Activated CD4-positive, alpha-beta T cell treated with anti-CD3 and anti-CD28 coated beads for 36 hours (primary cell): ENCODE results near the gene STON2. TPM values are rescaled to one million over a fixed set of nuclear protein-coding genes. Genes with fewer than 3 reads are reported as not detected.
"Not testable (repeated sequence)": the region's sequence is repeated elsewhere in the genome, so short reads cannot be mapped to it uniquely, and the experiment has no call there.

Source experiments
- ATAC-seq: fragments of 200-7000 bp; cut with Tn5 transposase; one replicate; pipeline ENCODE4 v1.10.0; 2021; ENCODE audit warnings: mild to moderate bottlenecking, moderate library complexity
- CTCF ChIA-PET: fragments of 350-600 bp; sonication (Branson Sonifier 250); formaldehyde crosslinking; loops from one replicate; lab custom pipeline; 2021; ENCODE audit warnings: antibody characterized with exemption; lab: Charles Lee
- POLR2A ChIA-PET: fragments of 350-600 bp; sonication (Branson Sonifier 250); formaldehyde crosslinking; loops from one replicate; lab custom pipeline; 2021; ENCODE audit warnings: antibody characterized with exemption, inconsistent platforms; lab: Charles Lee
- DNase-seq: peaks from one replicate; pipeline ENCODE4 v3.0.0-alpha.2; 2020
- H3K27ac Mint-ChIP-seq: one replicate; pipeline ENCODE4 v1.8.0; 2021; ENCODE audit warnings: mixed read lengths
- H3K27me3 Mint-ChIP-seq: one replicate; pipeline ENCODE4 v1.8.0; 2021; ENCODE audit warnings: mixed read lengths
- H3K36me3 Mint-ChIP-seq: one replicate; pipeline ENCODE4 v1.8.0; 2021; ENCODE audit warnings: low read depth, mixed read lengths
- H3K4me1 Mint-ChIP-seq: one replicate; pipeline ENCODE4 v1.8.0; 2021; ENCODE audit warnings: mixed read lengths
- H3K4me3 Mint-ChIP-seq: one replicate; pipeline ENCODE4 v1.8.0; 2021; ENCODE audit warnings: mild to moderate bottlenecking, moderate library complexity, mixed read lengths
- H3K9me3 Mint-ChIP-seq: one replicate; pipeline ENCODE4 v1.8.0; 2021; ENCODE audit warnings: low read depth, mixed read lengths
- intact Hi-C, 2 experiments: fragments of 100-400 bp; cut with DNase I in 1 of 2; cut with micrococcal nuclease in 1 of 2; formaldehyde crosslinking; loops; one replicate each; pipeline versions ENCODE4 v1.14.2 to v1.15.1; 2022 to 2024; cut with DNase I, micrococcal nuclease
- total RNA-seq, 2 experiments: library from RNA; stranded (reverse); gene quantifications; one replicate each; pipeline ENCODE4 v1.2.3, GENCODE V29; 2021

STON2 gene
- total RNA-seq, 2 experiments from 2014 or later: 0.05 to 0.19 TPM

DNA sequence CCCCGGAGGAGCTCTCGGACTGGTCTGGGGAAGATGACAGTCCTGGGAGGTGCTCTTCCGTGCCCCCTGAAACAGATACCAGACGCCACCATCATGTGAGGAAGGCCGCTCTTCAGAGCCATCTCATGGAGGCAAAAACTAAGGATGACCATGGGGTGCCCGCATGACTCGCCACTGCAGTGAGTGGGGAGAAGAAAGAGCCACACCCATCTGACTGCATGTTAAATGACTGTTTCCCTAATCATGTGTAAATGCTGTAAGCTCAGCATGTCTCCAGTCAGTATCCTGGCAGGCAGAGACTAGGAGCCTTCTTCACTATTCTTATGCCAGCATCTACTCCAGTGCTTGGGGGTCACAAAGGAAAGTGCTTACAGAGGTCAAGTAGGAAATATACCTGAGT lies 4.0 kb downstream of the STON2 start:
- Mint-ChIP-seq H3K4me3 (no peak overlapping the region), H3K27ac (no peak overlapping the region), H3K36me3 (no peaks in the 10 kb centered on the region), H3K9me3 (no peaks in the 10 kb centered on the region), H3K27me3 (peaks cover 2% of the 10 kb centered on the region), H3K4me1 (peaks cover 4% of the 10 kb centered on the region)
- CTCF ChIA-PET: interaction anchor here (0.6 kb wide), 1 partner anchor 69 kb away, joined by 3 read pairs; no protein-coding TSS in a partner anchor
- DNase-seq (no peak), ATAC-seq (no peak)
- POLR2A ChIA-PET: no interaction called here
- intact Hi-C loops: no loop called here

DNA sequence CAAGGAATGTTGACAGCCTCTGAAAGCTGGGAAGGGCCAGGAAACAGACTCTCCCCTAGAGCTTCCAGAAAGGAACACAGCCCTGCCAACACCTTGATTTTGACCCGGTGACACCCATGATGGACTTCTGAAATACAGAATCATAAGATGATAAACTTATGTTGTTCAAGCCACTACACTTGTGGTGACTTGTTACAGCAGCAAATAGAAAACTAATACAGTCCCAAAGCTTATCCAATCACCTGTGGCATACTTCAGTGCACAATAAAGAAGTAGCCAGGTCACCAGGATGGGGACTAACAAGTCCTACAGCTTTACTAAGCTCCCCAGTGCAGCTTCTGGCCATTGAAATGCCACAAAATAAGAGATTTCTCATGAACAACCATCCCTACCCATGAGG lies 5.4 kb downstream of the STON2 start:
- ChIA-PET POLR2A (no interaction called here), CTCF (no interaction called here)
- intact Hi-C loops: no loop called here
- H3K4me3 Mint-ChIP-seq: no peak overlapping the region
- ATAC-seq (no peak), DNase-seq (no peak)
- no peak overlapping the region for H3K27ac Mint-ChIP-seq
- no peaks in the 10 kb centered on the region for H3K4me1 Mint-ChIP-seq
- peaks cover 2% of the 10 kb centered on the region for H3K27me3 Mint-ChIP-seq
- no peaks in the 10 kb centered on the region for H3K36me3 Mint-ChIP-seq
- H3K9me3 Mint-ChIP-seq: no peaks in the 10 kb centered on the region

DNA sequence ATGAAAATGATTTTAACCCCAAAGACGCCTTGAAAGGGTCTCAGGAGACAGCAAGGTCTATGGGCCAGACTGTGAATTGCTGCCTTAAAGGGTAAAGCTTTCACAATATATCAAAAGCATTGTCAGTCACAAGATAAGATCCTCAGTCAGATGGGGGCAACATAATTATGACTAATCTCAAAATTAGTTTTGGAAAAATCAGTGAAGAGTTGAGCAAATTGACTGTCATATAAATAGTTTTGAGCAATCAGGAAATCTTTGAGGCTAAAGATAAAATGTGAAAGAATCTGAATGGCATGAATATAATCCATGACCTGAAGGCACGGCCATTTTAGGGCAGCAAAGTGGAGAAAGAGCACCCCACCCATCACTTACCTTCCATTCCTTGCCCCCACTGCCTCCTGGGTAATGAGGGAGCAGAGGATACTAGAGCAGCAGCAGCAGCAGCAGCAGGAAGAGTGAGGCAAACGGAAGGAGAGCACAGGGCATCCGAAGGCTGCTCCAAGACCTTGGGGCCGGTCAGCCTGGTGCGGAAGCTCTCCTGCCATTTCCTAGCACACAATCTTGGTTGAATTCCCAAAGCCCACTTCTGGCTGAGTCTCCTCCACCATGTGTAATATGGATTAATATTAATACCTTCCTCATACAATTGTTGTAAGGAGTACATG lies 7.0 kb downstream of the STON2 start:
- peaks cover 2% of the 10 kb centered on the region for H3K27me3 Mint-ChIP-seq
- intact Hi-C loops: no loop called here
- CTCF ChIA-PET: interaction anchor here (0.6 kb wide), 1 partner anchor 257 kb away, joined by 3 read pairs; no protein-coding TSS in a partner anchor
- H3K4me1 Mint-ChIP-seq: no peaks in the 10 kb centered on the region
- ATAC-seq (no peak), DNase-seq (no peak)
- no peak overlapping the region for H3K27ac Mint-ChIP-seq
- POLR2A ChIA-PET: no interaction called here
- no peak overlapping the region for H3K4me3 Mint-ChIP-seq
- no peaks in the 10 kb centered on the region for H3K36me3 Mint-ChIP-seq
- no peaks in the 10 kb centered on the region for H3K9me3 Mint-ChIP-seq

DNA sequence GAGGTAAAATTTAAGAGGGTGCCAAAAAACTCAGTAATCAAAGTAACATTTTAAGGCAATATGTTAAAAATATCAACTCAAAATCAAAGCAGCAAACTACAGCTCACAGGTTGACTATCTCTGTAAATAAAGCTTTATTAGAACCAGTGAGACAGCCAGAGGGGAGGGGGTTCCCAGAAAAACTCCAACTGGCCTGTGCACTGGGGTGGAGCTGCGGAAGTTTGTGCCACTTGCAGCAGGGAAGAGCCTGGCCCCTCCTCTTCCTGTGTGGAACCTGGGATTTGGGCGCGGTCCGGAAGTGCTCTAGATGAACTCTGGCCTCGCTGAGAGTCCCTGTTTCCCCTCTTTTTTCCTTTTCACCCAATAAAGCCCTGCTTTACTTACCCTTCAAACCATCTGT lies 8.1 kb downstream of the STON2 start:
- Mint-ChIP-seq H3K4me3 (no peak overlapping the region), H3K27ac (no peak overlapping the region), H3K36me3 (no peaks in the 10 kb centered on the region), H3K27me3 (peaks cover 2% of the 10 kb centered on the region), H3K9me3 (no peaks in the 10 kb centered on the region), H3K4me1 (no peaks in the 10 kb centered on the region)
- POLR2A ChIA-PET: no interaction called here
- ATAC-seq: no peak
- CTCF ChIA-PET: interaction anchor here (0.6 kb wide), 1 partner anchor 35 kb away, joined by 3 read pairs; no protein-coding TSS in a partner anchor
- no peak for DNase-seq
- intact Hi-C loops: no loop called here

DNA sequence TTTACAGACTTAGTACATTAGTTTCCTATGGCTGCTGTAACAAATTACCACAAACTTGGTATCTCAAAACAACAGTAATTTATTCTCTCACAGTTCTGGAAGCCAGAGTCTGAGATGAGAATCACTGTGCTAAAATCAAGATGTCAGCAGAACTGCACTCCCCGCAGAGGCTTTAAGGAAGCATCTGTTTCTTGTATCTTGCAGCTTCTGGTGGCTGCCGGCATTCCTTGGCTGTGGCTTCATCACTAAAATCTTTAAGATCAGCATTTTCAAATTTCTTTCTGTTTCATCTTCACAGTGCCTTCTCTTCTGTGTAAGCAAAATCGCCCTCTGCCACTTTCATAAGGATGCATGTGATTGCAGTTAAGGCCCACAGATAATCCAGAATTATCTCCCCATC lies 9.4 kb downstream of the STON2 start:
- Mint-ChIP-seq H3K27ac (no peak overlapping the region), H3K4me1 (no peaks in the 10 kb centered on the region), H3K36me3 (no peaks in the 10 kb centered on the region), H3K9me3 (no peaks in the 10 kb centered on the region), H3K4me3 (no peak overlapping the region), H3K27me3 (peaks cover 3% of the 10 kb centered on the region)
- ATAC-seq (no peak), DNase-seq (no peak)
- POLR2A ChIA-PET: no interaction called here
- CTCF ChIA-PET: interaction anchor here (1.0 to 2.2 kb wide), 2 partner anchors 10 to 60 kb away, joined by 3 to 7 read pairs; partner anchors contain the start of gene STON2
- intact Hi-C loops: no loop called here

GRCh38 chr14:81388336-81388735 lies 11.8 kb downstream of the STON2 start:
- Mint-ChIP-seq H3K27me3 (peaks cover 4% of the 10 kb centered on the region), H3K36me3 (no peaks in the 10 kb centered on the region)

DNA sequence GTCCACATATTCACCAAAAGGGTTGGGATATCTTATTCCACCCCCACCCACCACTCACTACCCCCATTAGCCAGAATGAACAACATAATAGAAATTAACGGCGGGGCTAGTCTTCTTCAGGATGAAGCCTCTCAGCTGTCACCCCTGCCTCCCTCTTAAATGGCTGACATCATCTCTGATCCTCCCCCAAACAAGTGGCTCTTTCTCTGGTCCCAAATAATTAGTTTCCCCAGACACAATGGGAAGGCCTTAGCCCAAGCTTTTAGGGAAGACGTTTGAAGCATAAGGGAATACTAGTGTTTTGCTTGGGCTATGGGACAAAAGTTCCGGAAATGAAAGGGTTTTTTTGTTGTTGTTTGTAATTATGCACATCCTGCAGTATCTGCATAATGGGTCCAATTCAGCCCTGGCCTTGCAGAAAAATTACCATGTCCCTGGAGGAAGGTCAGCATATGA lies 13.8 kb downstream of the STON2 start:
- no peak overlapping the region for H3K27ac Mint-ChIP-seq
- intact Hi-C loops: no loop called here
- H3K27me3 Mint-ChIP-seq: peaks cover 2% of the 10 kb centered on the region
- no peak overlapping the region for H3K4me3 Mint-ChIP-seq
- no peaks in the 10 kb centered on the region for H3K36me3 Mint-ChIP-seq
- ATAC-seq: no peak
- DNase-seq: no peak
- no peaks in the 10 kb centered on the region for H3K9me3 Mint-ChIP-seq
- ChIA-PET POLR2A (no interaction called here), CTCF (no interaction called here)
- H3K4me1 Mint-ChIP-seq: no peaks in the 10 kb centered on the region

More at GRCh38 chr14:81388336-81388735, 11.8 kb downstream of the STON2 start:
- no peak for DNase-seq
- ChIA-PET CTCF (no interaction called here), POLR2A (no interaction called here)
- H3K4me3 Mint-ChIP-seq: no peak overlapping the region
- no peak for ATAC-seq
- no peak overlapping the region for H3K27ac Mint-ChIP-seq
- H3K9me3 Mint-ChIP-seq: no peaks in the 10 kb centered on the region
- H3K4me1 Mint-ChIP-seq: no peaks in the 10 kb centered on the region
- intact Hi-C loops: no loop called here

DNA sequence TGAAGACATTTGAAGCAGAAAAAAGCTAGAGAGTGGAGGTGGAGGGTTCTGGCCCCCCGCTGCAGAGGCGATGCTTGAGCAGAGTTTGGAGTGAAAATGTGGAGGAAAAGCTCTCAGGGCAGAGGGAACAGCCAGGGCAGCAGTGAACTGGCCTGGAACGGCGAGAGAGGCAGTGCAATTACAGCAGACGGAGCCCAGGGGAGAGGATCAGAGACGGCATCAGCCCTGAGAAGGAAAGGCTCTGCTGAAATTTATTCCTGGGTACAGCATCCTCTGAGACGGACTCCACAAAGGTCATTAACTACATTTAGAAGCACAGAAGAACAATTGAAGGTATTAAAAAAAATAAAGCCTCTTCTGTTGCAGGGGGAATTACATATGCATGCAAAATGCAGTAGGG lies 14.2 kb downstream of the STON2 start:
- no peak overlapping the region for H3K27ac Mint-ChIP-seq
- DNase-seq (no peak), ATAC-seq (no peak)
- ChIA-PET CTCF (no interaction called here), POLR2A (no interaction called here)
- no peaks in the 10 kb centered on the region for H3K4me1 Mint-ChIP-seq
- H3K27me3 Mint-ChIP-seq: peaks cover 2% of the 10 kb centered on the region
- no peak overlapping the region for H3K4me3 Mint-ChIP-seq
- intact Hi-C loops: no loop called here
- H3K9me3 Mint-ChIP-seq: no peaks in the 10 kb centered on the region
- H3K36me3 Mint-ChIP-seq: no peaks in the 10 kb centered on the region

- no peak for DNase-seq
- Mint-ChIP-seq H3K9me3 (no peaks in the 10 kb centered on the region), H3K27ac (no peak overlapping the region), H3K27me3 (peaks cover 3% of the 10 kb centered on the region), H3K4me1 (no peaks in the 10 kb centered on the region), H3K4me3 (no peak overlapping the region), H3K36me3 (no peaks in the 10 kb centered on the region)
- ATAC-seq: no peak
- intact Hi-C loops: no loop called here
- ChIA-PET CTCF (interaction anchor here (0.5 kb wide), 1 partner anchor 81 kb away, joined by 4 read pairs; no protein-coding TSS in a partner anchor), POLR2A (no interaction called here)
Measured at GRCh38 chr14:81385419-81385818, 14.7 kb downstream of the STON2 start.

- no peak for DNase-seq
- no peaks in the 10 kb centered on the region for H3K9me3 Mint-ChIP-seq
- no peak for ATAC-seq
- POLR2A ChIA-PET: no interaction called here
- H3K4me3 Mint-ChIP-seq: no peak overlapping the region
- no peak overlapping the region for H3K27ac Mint-ChIP-seq
- no peaks in the 10 kb centered on the region for H3K4me1 Mint-ChIP-seq
- H3K27me3 Mint-ChIP-seq: peaks cover 5% of the 10 kb centered on the region
- H3K36me3 Mint-ChIP-seq: no peaks in the 10 kb centered on the region
- CTCF ChIA-PET: interaction anchor here (0.5 to 0.6 kb wide), 2 partner anchors 81 to 456 kb away, joined by 3 to 4 read pairs; no protein-coding TSS in a partner anchor
- intact Hi-C loops: no loop called here
Measured at GRCh38 chr14:81384900-81385299, 15.2 kb downstream of the STON2 start.

- no peak for DNase-seq
- CTCF ChIA-PET: no interaction called here
- H3K36me3 Mint-ChIP-seq: no peaks in the 10 kb centered on the region
- H3K27ac Mint-ChIP-seq: no peak overlapping the region
- POLR2A ChIA-PET: no interaction called here
- intact Hi-C loops: no loop called here
- no peaks in the 10 kb centered on the region for H3K4me1 Mint-ChIP-seq
- no peaks in the 10 kb centered on the region for H3K9me3 Mint-ChIP-seq
- H3K27me3 Mint-ChIP-seq: peaks cover 8% of the 10 kb centered on the region
- no peak for ATAC-seq
- no peak overlapping the region for H3K4me3 Mint-ChIP-seq
Measured at GRCh38 chr14:81382517-81383225, 17.5 kb downstream of the STON2 start.

- CTCF ChIA-PET, ATAC-seq, H3K27ac Mint-ChIP-seq, H3K36me3 Mint-ChIP-seq, H3K27me3 Mint-ChIP-seq, POLR2A ChIA-PET, H3K4me1 Mint-ChIP-seq, DNase-seq, H3K4me3 Mint-ChIP-seq, H3K9me3 Mint-ChIP-seq, intact Hi-C loops: not testable (repeated sequence)
Measured at GRCh38 chr14:81380009-81380408, 20.1 kb downstream of the STON2 start.
